Activated CD8-positive, alpha-beta memory T cell treated with anti-CD3 and anti-CD28 coated beads, Interleukin-2, amount 10 ng/mL, durations not matched to agents 7 days and 5 days (primary cell): ENCODE measurements around the gene MAB21L4. TPM values are rescaled to one million over a fixed set of nuclear protein-coding genes. Genes with fewer than 3 reads are reported as not detected.
"Not testable (repeated sequence)": the region's sequence is repeated elsewhere in the genome, so short reads cannot be mapped to it uniquely, and the experiment has no call there.

Experiments used
- ATAC-seq: fragments of 150-1000 bp; cut with Tn5 transposase; one replicate; pipeline ENCODE4 v1.10.0; 2021; ENCODE audit warnings: moderate library complexity
- CTCF ChIA-PET: fragments of 350-600 bp; sonication (Branson Sonifier 250); formaldehyde crosslinking; loops from one replicate; lab custom pipeline; 2021; ENCODE audit warnings: antibody characterized with exemption; lab: Charles Lee
- DNase-seq: peaks from one replicate; pipeline ENCODE4 v3.0.0-alpha.2; 2020
- H3K27ac Mint-ChIP-seq: one replicate; pipeline ENCODE4 v1.8.0; 2021; ENCODE audit warnings: mild to moderate bottlenecking, mixed read lengths
- H3K27me3 Mint-ChIP-seq: one replicate; pipeline ENCODE4 v1.8.0; 2021; ENCODE audit warnings: mixed read lengths
- H3K36me3 Mint-ChIP-seq: one replicate; pipeline ENCODE4 v1.8.0; 2021; ENCODE audit warnings: mild to moderate bottlenecking, mixed read lengths
- H3K4me1 Mint-ChIP-seq: one replicate; pipeline ENCODE4 v1.8.0; 2021; ENCODE audit warnings: mixed read lengths
- H3K4me3 Mint-ChIP-seq: one replicate; pipeline ENCODE4 v1.8.0; 2021; ENCODE audit warnings: mild to moderate bottlenecking, moderate library complexity, mixed read lengths
- H3K9me3 Mint-ChIP-seq: one replicate; pipeline ENCODE4 v1.8.0; 2022; ENCODE audit warnings: low read depth, mixed read lengths
- total RNA-seq, 2 experiments: library from RNA; stranded (reverse); gene quantifications; one replicate each; pipeline ENCODE4 v1.2.3, GENCODE V29; 2021

MAB21L4 gene
- total RNA-seq, 2 experiments from 2014 or later, result not detected

DNA sequence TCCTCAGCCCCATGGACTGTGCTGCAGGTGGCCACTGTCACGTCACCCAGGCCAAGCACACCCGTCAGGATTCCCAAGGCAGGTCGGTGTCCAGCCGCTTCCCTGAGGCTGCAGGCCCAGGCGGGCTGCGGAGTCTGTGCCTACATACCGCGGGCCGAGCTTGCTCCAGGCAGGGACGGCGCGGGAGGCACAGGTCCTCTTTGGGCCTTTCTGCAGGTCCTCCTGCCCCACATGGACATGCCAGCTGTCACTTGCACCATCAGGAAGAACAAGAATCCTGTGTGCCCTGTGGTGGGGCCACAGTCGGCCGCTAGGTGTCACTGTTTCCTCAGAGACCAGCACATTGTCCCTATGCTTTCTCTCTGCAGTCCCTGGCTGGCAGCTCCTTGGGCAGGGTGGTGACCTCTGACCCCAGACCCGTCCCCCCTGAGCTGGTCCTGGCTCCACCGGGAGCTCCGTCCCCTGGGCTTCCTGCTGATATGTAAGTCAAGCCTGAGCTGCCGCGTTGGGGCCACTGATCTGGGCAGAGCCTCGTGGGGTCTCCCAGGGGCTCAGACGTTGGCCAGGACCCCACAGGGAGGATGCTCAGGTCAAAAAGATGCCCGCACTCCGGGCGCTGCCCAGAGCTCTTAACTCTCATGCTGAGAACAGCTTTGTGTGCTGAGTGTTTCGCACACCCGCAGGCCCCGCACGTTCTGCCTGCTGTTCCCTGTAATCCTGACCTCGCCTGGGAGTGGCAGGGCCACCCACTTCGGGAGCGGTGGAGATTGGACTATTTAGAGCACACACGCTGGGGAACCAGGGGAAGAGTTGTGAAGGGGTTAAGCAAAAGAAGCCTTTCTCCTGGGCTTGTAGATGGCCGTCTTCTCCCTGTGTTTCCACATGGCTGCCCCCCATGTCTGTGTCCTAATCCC, 44.6 kb downstream of the MAB21L4 start:
- Mint-ChIP-seq H3K27ac (no peak overlapping the region), H3K4me1 (no peaks in the 10 kb centered on the region), H3K36me3 (no peaks in the 10 kb centered on the region), H3K27me3 (peaks cover 3% of the 10 kb centered on the region), H3K9me3 (peaks cover 11% of the 10 kb centered on the region), H3K4me3 (no peak overlapping the region)
- ATAC-seq, result peak; percentile 92
- peak; percentile 86 for DNase-seq
- CTCF ChIA-PET, result interaction anchor here (0.7 to 2.5 kb wide), 10 partner anchors 9 to 883 kb away, joined by 3 to 22 read pairs (median 3); partner anchors contain the start of genes D2HGDH and PPP1R7

- no peak for ATAC-seq
- H3K9me3 Mint-ChIP-seq, result peaks cover 12% of the 10 kb centered on the region
- H3K4me3 Mint-ChIP-seq, result no peak overlapping the region
- H3K36me3 Mint-ChIP-seq, result no peaks in the 10 kb centered on the region
- no peak overlapping the region for H3K27ac Mint-ChIP-seq
- DNase-seq, result no peak
- H3K4me1 Mint-ChIP-seq, result no peaks in the 10 kb centered on the region
- H3K27me3 Mint-ChIP-seq, result peaks cover 3% of the 10 kb centered on the region
- CTCF ChIA-PET, result interaction anchor here (0.7 to 2.5 kb wide), 7 partner anchors 10 to 883 kb away, joined by 3 to 22 read pairs (median 3); partner anchors contain the start of genes D2HGDH and PPP1R7
These were observed 45.2 kb downstream of the MAB21L4 start for GRCh38 chr2:240850756-240851077.

DNA sequence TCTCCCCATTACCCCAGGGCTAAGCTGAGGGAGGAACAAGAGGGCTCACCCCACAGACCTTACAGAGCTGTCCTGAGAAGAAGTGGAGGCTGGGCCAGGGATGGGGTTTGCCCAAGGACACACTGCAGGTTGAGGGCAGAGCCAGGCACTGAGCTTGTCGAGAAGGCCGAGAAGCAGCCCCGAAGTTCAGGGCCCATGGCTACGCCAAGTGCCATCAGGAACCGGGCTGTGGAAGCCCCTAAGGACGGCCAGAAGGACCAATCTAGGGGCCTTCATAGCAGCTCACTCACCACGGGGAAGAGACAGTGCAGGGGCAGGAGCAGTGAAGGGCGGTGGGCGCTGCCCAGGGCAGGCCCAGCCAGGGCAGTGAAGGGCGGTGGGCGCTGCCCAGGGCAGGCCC, 45.9 kb downstream of the MAB21L4 start:
- no peak overlapping the region for H3K4me3 Mint-ChIP-seq
- peaks cover 3% of the 10 kb centered on the region for H3K27me3 Mint-ChIP-seq
- CTCF ChIA-PET, result interaction anchor here (1.0 to 2.5 kb wide), 2 partner anchors 11 to 336 kb away, joined by 3 to 22 read pairs; no protein-coding TSS in a partner anchor
- no peaks in the 10 kb centered on the region for H3K36me3 Mint-ChIP-seq
- H3K4me1 Mint-ChIP-seq, result no peaks in the 10 kb centered on the region
- DNase-seq (no peak), ATAC-seq (no peak)
- peaks cover 12% of the 10 kb centered on the region for H3K9me3 Mint-ChIP-seq
- H3K27ac Mint-ChIP-seq, result no peak overlapping the region

GRCh38 chr2:240848900-240849680, 46.9 kb downstream of the MAB21L4 start:
- DNase-seq (no peak), ATAC-seq (no peak)
- H3K36me3 Mint-ChIP-seq, result no peaks in the 10 kb centered on the region
- CTCF ChIA-PET, result interaction anchor here (1.0 to 2.5 kb wide), 2 partner anchors 12 to 335 kb away, joined by 3 to 22 read pairs; no protein-coding TSS in a partner anchor
- H3K27ac Mint-ChIP-seq, result no peak overlapping the region
- H3K9me3 Mint-ChIP-seq, result peaks cover 7% of the 10 kb centered on the region
- H3K4me3 Mint-ChIP-seq, result no peak overlapping the region
- no peaks in the 10 kb centered on the region for H3K4me1 Mint-ChIP-seq
- H3K27me3 Mint-ChIP-seq, result peaks cover 4% of the 10 kb centered on the region

DNA sequence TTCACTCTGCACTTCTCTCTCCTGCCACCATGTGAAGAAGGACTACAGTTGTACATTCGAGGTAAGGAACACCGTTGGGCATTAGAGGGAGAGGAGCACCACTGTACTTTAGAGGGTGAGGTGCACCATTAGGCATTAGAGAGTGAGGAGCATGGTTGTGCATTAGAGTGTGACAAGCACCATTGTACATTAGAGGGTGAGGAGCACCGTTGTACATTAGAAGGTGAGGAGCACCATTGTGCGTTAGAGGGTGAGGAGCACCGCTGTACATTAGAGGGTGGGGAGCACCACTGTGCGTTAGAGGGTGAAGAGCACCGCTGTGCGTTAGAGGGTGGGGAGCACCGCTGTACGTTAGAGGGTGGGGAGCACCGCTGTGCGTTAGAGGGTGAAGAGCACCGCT, 48.1 kb downstream of the MAB21L4 start:
- DNase-seq (no peak), ATAC-seq (no peak)
- Mint-ChIP-seq H3K27ac (no peak overlapping the region), H3K36me3 (no peaks in the 10 kb centered on the region), H3K9me3 (peaks cover 6% of the 10 kb centered on the region), H3K4me3 (no peak overlapping the region), H3K4me1 (no peaks in the 10 kb centered on the region), H3K27me3 (peaks cover 11% of the 10 kb centered on the region)
- CTCF ChIA-PET, result no interaction called here

- H3K27me3 Mint-ChIP-seq, result peaks cover 8% of the 10 kb centered on the region
- no peak for DNase-seq
- no peaks in the 10 kb centered on the region for H3K4me1 Mint-ChIP-seq
- H3K36me3 Mint-ChIP-seq, result no peaks in the 10 kb centered on the region
- CTCF ChIA-PET, result no interaction called here
- H3K27ac Mint-ChIP-seq, result no peak overlapping the region
- ATAC-seq, result no peak
- H3K9me3 Mint-ChIP-seq, result peaks cover 6% of the 10 kb centered on the region
- H3K4me3 Mint-ChIP-seq, result no peak overlapping the region
These were observed 48.9 kb downstream of the MAB21L4 start for GRCh38 chr2:240846873-240847595.

DNA sequence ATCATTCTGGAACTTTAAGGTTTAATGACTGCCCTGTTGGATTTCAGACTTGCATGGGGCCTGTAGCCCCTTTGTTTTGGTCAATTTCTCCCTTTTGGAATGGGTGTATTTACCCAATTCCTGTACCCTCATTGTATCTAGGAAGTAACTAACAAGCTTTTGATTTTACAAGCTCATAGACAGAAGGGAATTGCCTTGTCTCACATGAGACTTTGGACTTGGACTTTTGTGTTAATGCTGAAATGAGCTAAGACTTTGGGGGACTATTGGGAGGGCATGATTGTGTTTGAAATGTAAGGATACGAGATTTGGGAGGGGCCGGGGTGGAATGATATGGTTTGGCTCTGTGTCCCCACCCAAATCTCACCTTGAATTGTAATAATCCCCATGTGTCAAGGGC, 49.6 kb downstream of the MAB21L4 start:
- DNase-seq, CTCF ChIA-PET, ATAC-seq, H3K36me3 Mint-ChIP-seq, H3K4me3 Mint-ChIP-seq, H3K27ac Mint-ChIP-seq, H3K9me3 Mint-ChIP-seq, H3K4me1 Mint-ChIP-seq: not testable (repeated sequence)
- H3K27me3 Mint-ChIP-seq, result peaks cover 10% of the 10 kb centered on the region

GRCh38 chr2:240840435-240841060, 55.4 kb downstream of the MAB21L4 start:
- DNase-seq, result no peak
- peak; percentile 63 for ATAC-seq
- Mint-ChIP-seq H3K27ac (no peak overlapping the region), H3K9me3 (no peaks in the 10 kb centered on the region), H3K36me3 (no peaks in the 10 kb centered on the region), H3K27me3 (peaks cover 10% of the 10 kb centered on the region), H3K4me1 (no peaks in the 10 kb centered on the region), H3K4me3 (no peak overlapping the region)
- CTCF ChIA-PET, result interaction anchor here (1.1 to 2.2 kb wide), 5 partner anchors 11 to 327 kb away, joined by 3 to 8 read pairs (median 5); no protein-coding TSS in a partner anchor

DNA sequence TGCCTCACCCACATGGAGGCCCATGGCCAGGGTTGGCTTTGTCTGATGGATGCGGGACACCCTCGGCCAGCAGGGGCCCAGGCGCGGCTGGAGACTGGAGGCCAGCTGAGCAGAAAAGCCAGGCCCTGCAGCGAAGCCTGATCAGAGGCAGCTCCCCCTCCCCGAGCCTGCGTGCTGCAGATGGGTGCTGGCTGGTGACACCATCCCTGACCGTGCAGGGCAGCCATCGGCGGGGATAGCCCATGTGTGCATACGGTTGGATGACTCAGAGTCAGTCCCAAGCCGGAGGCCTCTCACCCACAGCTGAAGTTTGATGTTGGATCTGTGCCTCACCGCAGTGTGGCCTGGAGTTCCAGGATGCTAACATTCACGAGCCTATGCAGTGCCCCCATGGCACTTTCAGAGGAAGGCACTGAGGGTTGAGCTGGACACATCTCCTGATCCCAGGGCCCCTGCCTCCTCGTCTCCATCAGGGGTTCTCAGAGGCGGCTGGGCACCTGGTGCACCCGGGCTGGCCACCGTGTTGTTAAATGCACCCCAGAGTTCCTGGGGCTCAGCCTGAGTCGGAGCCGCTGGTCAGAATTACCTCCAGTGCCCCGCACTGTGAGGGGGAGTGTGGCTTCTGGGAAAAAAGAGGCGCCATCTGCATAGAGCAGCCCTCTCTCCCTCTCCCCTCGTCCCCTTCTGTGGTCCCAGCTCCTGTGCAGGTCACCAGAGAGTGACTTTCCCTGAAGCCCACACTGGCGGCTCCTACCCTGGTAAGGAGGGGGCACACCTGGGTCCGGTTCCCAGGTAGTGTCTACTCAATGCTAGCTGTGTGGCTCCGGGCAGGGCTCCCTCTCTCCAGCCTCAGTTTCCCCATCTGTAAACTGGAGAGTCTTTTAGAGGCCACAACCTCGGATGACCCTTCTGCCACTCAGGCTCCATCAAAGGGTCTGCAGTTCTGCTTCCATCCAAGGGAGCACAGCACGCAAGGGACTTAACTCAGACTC, 56.5 kb downstream of the MAB21L4 start:
- H3K9me3 Mint-ChIP-seq, result no peaks in the 10 kb centered on the region
- no peaks in the 10 kb centered on the region for H3K36me3 Mint-ChIP-seq
- H3K27ac Mint-ChIP-seq, result no peak overlapping the region
- CTCF ChIA-PET, result interaction anchor here (1.1 to 1.6 kb wide), 5 partner anchors 10 to 326 kb away, joined by 3 to 8 read pairs (median 5); no protein-coding TSS in a partner anchor
- no peaks in the 10 kb centered on the region for H3K4me1 Mint-ChIP-seq
- peaks cover 10% of the 10 kb centered on the region for H3K27me3 Mint-ChIP-seq
- no peak overlapping the region for H3K4me3 Mint-ChIP-seq
- ATAC-seq (no peak), DNase-seq (no peak)

GRCh38 chr2:240837621-240838020, 58.3 kb downstream of the MAB21L4 start:
- Mint-ChIP-seq H3K27me3 (peaks cover 2% of the 10 kb centered on the region), H3K9me3 (no peaks in the 10 kb centered on the region), H3K27ac (no peak overlapping the region), H3K36me3 (no peaks in the 10 kb centered on the region), H3K4me1 (peaks cover 1% of the 10 kb centered on the region), H3K4me3 (no peak overlapping the region)
- ATAC-seq (no peak), DNase-seq (no peak)
- CTCF ChIA-PET, result no interaction called here

DNA sequence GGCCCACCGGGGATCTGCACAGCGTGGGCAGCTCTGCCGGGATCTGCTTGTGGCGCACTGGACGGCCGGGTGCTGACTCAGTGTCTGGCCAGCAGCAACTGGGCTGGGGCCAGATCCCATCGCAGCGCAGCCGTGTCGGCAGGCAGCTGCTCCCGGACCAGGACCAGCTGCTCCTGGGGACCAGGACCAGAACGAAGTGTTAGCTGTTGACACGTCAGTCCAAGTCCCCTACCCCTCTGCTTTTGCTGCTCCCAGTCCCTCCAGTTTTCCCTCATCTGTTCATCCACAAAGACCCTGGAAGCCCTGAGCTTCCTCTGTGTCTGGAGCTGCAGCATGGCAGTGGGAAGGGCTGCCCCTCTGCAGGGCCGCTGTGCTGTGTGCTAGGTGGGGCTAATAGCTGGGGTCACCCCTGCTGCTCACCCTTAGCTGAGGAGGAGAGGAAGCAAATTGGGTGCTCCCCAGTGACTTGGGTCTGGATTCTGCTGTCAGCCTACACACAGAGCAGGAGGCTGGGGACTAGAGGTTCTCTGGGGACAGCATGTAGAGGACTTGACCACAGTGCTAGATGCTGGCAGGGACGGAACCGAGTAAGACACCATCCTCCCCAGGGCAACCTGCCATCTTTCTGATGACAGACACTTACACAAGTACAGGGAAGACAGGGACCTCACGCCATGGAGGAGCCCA, 59.0 kb downstream of the MAB21L4 start:
- ATAC-seq, result no peak
- Mint-ChIP-seq H3K4me1 (peaks cover 2% of the 10 kb centered on the region), H3K36me3 (no peaks in the 10 kb centered on the region), H3K27ac (no peak overlapping the region), H3K27me3 (peaks cover 2% of the 10 kb centered on the region), H3K4me3 (no peak overlapping the region), H3K9me3 (no peaks in the 10 kb centered on the region)
- CTCF ChIA-PET, result no interaction called here
- no peak for DNase-seq
